Endodermal cell (in vitro differentiated cells): ENCODE measurements around the gene PKP2. TPM values are rescaled to one million over a fixed set of nuclear protein-coding genes. Genes with fewer than 3 reads are reported as not detected.

Experiments used
- DNase-seq: peaks from one replicate; pipeline ENCODE4 v3.0.0-alpha.2; 2017
- H3K27ac ChIP-seq: 2 replicates; pipeline ENCODE4 v1.5.1; 2013; ENCODE audit warnings: mild to moderate bottlenecking, low read depth, low read length, moderate library complexity
- H3K27me3 ChIP-seq: 2 replicates; pipeline ENCODE4 v1.6.1; 2013; ENCODE audit warnings: mild to moderate bottlenecking, low read length, moderate library complexity; ENCODE audit not compliant: insufficient read depth, control insufficient read depth, poor library complexity, severe bottlenecking
- H3K36me3 ChIP-seq: 2 replicates; pipeline ENCODE4 v1.7.0; 2013; ENCODE audit warnings: mild to moderate bottlenecking, low read length, moderate library complexity; ENCODE audit not compliant: control insufficient read depth, insufficient read depth
- H3K4me1 ChIP-seq: one replicate; pipeline ENCODE4 v1.7.0; 2013; ENCODE audit warnings: low read length; ENCODE audit not compliant: control insufficient read depth, insufficient read depth
- H3K4me3 ChIP-seq: 2 replicates; pipeline ENCODE4 v1.5.1; 2013; ENCODE audit warnings: mild to moderate bottlenecking, low read length, moderate library complexity
- H3K9ac ChIP-seq: 2 replicates; pipeline ENCODE4 v1.6.1; 2013; ENCODE audit warnings: mild to moderate bottlenecking, low read length, moderate library complexity; ENCODE audit not compliant: poor library complexity, severe bottlenecking; ENCODE audit errors: extremely low read depth
- H3K9me3 ChIP-seq: 2 replicates; pipeline ENCODE4 v1.6.1; 2013; ENCODE audit warnings: mild to moderate bottlenecking, low read length, moderate library complexity; ENCODE audit not compliant: control insufficient read depth
- H3K27ac Mint-ChIP-seq: 2 replicates; pipeline ENCODE4 v1.8.0; 2020; ENCODE audit warnings: mixed read lengths
- H3K27me3 Mint-ChIP-seq: 2 replicates; pipeline ENCODE4 v1.8.0; 2021; ENCODE audit warnings: mild to moderate bottlenecking, mixed read lengths; ENCODE audit not compliant: insufficient read depth
- H3K36me3 Mint-ChIP-seq: 2 replicates; pipeline ENCODE4 v1.8.0; 2020; ENCODE audit warnings: low read depth, mixed read lengths
- H3K4me1 Mint-ChIP-seq: 2 replicates; pipeline ENCODE4 v1.8.0; 2020; ENCODE audit warnings: mixed read lengths
- H3K4me3 Mint-ChIP-seq: 2 replicates; pipeline ENCODE4 v1.8.0; 2020; ENCODE audit warnings: mild to moderate bottlenecking, moderate library complexity, mixed read lengths
- H3K9me3 Mint-ChIP-seq: 2 replicates; pipeline ENCODE4 v1.8.0; 2020; ENCODE audit warnings: mild to moderate bottlenecking, mixed read lengths
- CTCF ChIP-seq: fragments of 200-600 bp; sonication (generic); conservative IDR thresholded peaks from 2 replicates; pipeline ENCODE4 v1.5.0; 2021; ENCODE audit warnings: antibody characterized with exemption, mild to moderate bottlenecking
- WGBS, 2 experiments: methylation state at CpG; one replicate each; pipeline versions ENCODE4 v1.1.5 to v1.1.7; 2013; ENCODE audit warnings: missing lambda C conversion rate in 2 of 2, mixed read lengths in 1 of 2; ENCODE audit not compliant: insufficient coverage in 1 of 2, insufficient read length in 1 of 2; 5-methylcytosine and 5-hydroxymethylcytosine counted together
- total RNA-seq, 2 donors: library from RNA; stranded (reverse); fragmentation: NEBNext Ultra II Directional in 1 of 2; extraction: Animal tissue kit (Norgen Biotek cat#: 25700) in 1 of 2; gene quantifications; 2 replicates in 1 of 2; 3 replicates in 1 of 2; pipeline ENCODE4 v1.2.1, GENCODE V29; 2021

PKP2 gene
- total RNA-seq, 2 donors from 2014 or later = 62.5 to 124 TPM

DNA sequence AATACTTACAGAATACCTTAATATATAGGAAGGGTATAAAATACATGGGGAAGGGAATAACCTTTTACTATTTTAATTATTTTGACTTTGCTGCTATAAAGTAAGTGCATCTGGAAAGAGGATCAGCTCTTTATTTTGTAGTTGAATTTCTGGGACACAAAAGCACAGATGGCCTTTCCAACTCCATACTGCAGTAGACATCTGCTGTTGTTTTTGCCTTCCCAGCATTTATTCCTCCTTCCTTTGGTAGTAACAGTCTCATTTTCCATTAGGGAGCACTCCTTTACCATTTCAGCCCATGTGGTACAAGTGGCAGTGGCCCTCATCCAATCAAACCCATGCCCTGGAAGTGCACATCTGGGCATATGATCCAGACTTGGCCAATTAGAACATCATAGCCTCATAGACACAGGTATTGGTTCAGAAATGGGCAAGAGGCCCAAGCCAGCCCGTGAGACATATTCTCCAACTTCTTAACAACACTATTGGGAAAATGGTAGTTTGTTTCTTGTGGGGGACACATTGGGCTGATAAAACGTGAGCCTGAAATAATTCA is 76.1 kb downstream of the PKP2 start:
- WGBS, 2 experiments = 100% methylated on average over 2 of the region's 2 CpGs; no CpG with 5 or more reads in 1 of the 2 experiments
- TF ChIP-seq CTCF = no peak
- H3K4me1 Mint-ChIP-seq = no peaks in the 10 kb centered on the region
- no peaks in the 10 kb centered on the region for H3K27me3 Mint-ChIP-seq
- Histone ChIP-seq H3K27me3 (no peaks in the 10 kb centered on the region), H3K27ac (no peak overlapping the region), H3K9ac (no peak overlapping the region), H3K36me3 (peaks cover 89% of the 10 kb centered on the region), H3K4me3 (no peak overlapping the region), H3K9me3 (no peaks in the 10 kb centered on the region), H3K4me1 (no peaks in the 10 kb centered on the region)
- no peak overlapping the region for H3K4me3 Mint-ChIP-seq
- no peaks in the 10 kb centered on the region for H3K9me3 Mint-ChIP-seq
- peaks cover 72% of the 10 kb centered on the region for H3K36me3 Mint-ChIP-seq
- no peak for DNase-seq
- no peak overlapping the region for H3K27ac Mint-ChIP-seq

DNA sequence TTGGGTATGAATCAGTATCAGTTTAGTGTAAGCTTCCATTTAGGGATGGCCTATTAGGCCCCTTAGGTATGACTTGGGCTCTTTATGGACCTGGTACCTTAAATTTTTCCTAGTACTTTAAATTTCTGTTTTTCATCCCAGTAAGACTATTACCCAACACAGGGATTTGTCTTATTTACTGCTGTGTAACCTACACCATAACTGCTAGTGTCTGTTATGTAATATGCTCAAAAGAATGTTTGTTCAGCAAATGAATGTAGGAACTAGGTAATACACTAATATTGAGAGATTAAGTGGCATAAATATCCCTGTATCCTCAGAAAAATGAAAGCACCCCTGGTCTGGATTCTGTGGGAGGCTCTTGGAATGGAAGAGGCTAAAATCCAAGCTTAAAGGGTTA is 77.2 kb downstream of the PKP2 start:
- Mint-ChIP-seq H3K36me3 (peaks cover 74% of the 10 kb centered on the region), H3K9me3 (no peaks in the 10 kb centered on the region), H3K4me3 (no peak overlapping the region), H3K27me3 (no peaks in the 10 kb centered on the region), H3K4me1 (no peaks in the 10 kb centered on the region), H3K27ac (no peak overlapping the region)
- Histone ChIP-seq H3K9me3 (no peaks in the 10 kb centered on the region), H3K4me1 (no peaks in the 10 kb centered on the region), H3K36me3 (peaks cover 95% of the 10 kb centered on the region), H3K9ac (no peak overlapping the region), H3K4me3 (no peak overlapping the region), H3K27ac (no peak overlapping the region), H3K27me3 (no peaks in the 10 kb centered on the region)
- no peak for DNase-seq
- TF ChIP-seq CTCF = no peak

DNA sequence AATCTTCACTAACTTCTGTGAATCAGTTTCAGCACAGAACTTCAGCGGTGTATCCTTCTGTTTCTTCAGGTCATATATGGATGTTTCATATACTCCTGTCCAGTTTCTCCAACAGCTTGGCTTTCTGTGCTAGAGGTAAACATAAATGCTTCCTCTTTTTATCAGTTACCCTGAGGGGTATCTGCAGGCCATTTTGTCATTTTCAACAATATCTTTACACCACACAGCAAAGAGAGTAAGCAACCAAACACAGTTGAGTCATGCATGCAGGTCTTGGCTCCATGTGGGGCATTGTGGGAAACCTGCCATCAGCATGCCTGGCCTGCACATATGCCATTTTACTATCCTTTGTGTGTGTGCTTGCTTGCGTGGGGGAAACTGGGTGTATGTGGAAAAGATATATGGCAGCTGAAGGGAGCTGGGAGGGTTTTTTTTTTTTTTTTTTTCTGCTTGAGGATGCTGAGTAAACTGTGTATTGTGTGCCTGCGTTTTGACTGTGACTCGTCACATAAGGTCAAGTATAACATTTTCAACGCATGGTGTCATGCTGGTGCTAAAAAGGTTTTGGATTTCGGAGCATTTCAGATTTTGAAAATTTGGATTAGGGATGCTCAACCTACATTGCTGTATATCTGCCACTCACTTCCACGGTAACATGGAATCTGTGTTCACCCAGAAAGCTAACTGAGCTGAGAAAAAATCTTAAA is 84.7 kb downstream of the PKP2 start:
- Mint-ChIP-seq H3K27me3 (no peaks in the 10 kb centered on the region), H3K36me3 (peaks cover 87% of the 10 kb centered on the region), H3K4me3 (no peak overlapping the region), H3K27ac (no peak overlapping the region), H3K4me1 (no peaks in the 10 kb centered on the region), H3K9me3 (peaks cover 32% of the 10 kb centered on the region)
- Histone ChIP-seq H3K27ac (no peak overlapping the region), H3K27me3 (no peaks in the 10 kb centered on the region), H3K4me3 (no peak overlapping the region), H3K36me3 (peaks cover 95% of the 10 kb centered on the region), H3K9me3 (peaks cover 49% of the 10 kb centered on the region), H3K9ac (no peak overlapping the region), H3K4me1 (no peaks in the 10 kb centered on the region)
- TF ChIP-seq CTCF = no peak
- DNase-seq = no peak
- 97% methylated on average over 4 to 7 of the region's 7 CpGs for WGBS, 2 experiments
